NB4 (cell line): ENCODE measurements around the gene MAGI1.

Source experiments
- MYC ChIP-seq: IDR thresholded peaks from 2 replicates; pipeline ENCODE4 v1.6.1; 2011; ENCODE audit warnings: low read depth, low read length
- POLR2A ChIP-seq: IDR thresholded peaks from 2 replicates; pipeline ENCODE4 v1.6.1; 2011; ENCODE audit warnings: mild to moderate bottlenecking; ENCODE audit not compliant: insufficient read length; ENCODE audit errors: extremely low read depth
- TF ChIP-seq, protein P1 (sequence below): IDR thresholded peaks from one replicate; pipeline ENCODE4 v1.5.1; 2012; ENCODE audit warnings: low read depth, low read length
- TF ChIP-seq, protein P2 (sequence below): IDR thresholded peaks from 2 replicates; pipeline ENCODE4 v1.6.1; 2011; ENCODE audit warnings: low read depth, low read length

DNA sequence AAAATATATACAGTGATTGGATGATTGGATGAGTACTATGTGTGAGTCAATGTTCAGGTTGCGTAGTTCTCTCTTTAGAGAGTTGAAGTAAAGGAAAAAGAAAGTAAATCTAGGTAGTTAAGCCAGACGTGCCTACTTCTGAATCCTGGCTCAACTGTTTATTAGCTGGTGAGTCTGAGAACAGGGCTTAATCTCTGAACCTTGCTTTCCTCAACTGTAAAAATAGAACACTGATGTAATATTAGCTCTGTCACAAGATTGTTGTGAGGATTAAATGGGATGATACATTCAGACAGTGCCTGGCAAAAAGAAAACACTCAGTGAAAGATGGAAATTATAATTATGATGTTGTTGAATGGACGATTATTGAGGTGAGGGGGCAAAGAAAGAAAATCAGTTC is 413.4 kb downstream of the MAGI1 start:
- TF ChIP-seq POLR2A: no peak
- TF ChIP-seq, protein P1, sequence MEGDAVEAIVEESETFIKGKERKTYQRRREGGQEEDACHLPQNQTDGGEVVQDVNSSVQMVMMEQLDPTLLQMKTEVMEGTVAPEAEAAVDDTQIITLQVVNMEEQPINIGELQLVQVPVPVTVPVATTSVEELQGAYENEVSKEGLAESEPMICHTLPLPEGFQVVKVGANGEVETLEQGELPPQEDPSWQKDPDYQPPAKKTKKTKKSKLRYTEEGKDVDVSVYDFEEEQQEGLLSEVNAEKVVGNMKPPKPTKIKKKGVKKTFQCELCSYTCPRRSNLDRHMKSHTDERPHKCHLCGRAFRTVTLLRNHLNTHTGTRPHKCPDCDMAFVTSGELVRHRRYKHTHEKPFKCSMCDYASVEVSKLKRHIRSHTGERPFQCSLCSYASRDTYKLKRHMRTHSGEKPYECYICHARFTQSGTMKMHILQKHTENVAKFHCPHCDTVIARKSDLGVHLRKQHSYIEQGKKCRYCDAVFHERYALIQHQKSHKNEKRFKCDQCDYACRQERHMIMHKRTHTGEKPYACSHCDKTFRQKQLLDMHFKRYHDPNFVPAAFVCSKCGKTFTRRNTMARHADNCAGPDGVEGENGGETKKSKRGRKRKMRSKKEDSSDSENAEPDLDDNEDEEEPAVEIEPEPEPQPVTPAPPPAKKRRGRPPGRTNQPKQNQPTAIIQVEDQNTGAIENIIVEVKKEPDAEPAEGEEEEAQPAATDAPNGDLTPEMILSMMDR: no peak
- TF ChIP-seq, protein P2, sequence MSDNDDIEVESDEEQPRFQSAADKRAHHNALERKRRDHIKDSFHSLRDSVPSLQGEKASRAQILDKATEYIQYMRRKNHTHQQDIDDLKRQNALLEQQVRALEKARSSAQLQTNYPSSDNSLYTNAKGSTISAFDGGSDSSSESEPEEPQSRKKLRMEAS: no peak
- TF ChIP-seq MYC: no peak
